Measurements from ENCODE around the gene SIRPG. TPM values are rescaled to one million over a fixed set of nuclear protein-coding genes. Genes with fewer than 3 reads are reported as not detected.

The SIRPG gene
- total RNA-seq, 1 experiment from 2014 or later, result not detected

GRCh38 chr20:1672728-1673127 lies 15.1 kb upstream of the SIRPG start:
- Histone ChIP-seq H3T11ph (ENCODE audit: low read length) (no peak overlapping the region), H2BK5ac (ENCODE audit: insufficient read length, low read length) (no peak overlapping the region), H2BK120ac (ENCODE audit: low read depth, low read length, poor library complexity, severe bottlenecking) (no peak overlapping the region), H3K4me2 (ENCODE audit: insufficient read depth, insufficient read length, low read length) (no peak overlapping the region), H2BK12ac (ENCODE audit: insufficient read length, low read depth, low read length) (no peak overlapping the region), H3K4ac (ENCODE audit: low read depth, low read length) (no peak overlapping the region), H3K18ac (ENCODE audit: insufficient read length, low read depth, low read length) (no peak overlapping the region), H2BK20ac (ENCODE audit: low read depth, low read length, poor library complexity, severe bottlenecking) (no peak overlapping the region), H3K23me2 (ENCODE audit: insufficient read length, low read depth, low read length, poor library complexity, severe bottlenecking) (no peaks in the 10 kb centered on the region), H3K56ac (ENCODE audit: insufficient read length, low read depth, low read length) (no peak overlapping the region), H3K23ac (ENCODE audit: insufficient read length, low read depth, low read length) (no peak overlapping the region), H3K27ac (ENCODE audit: insufficient read length, low read depth, low read length) (no peak overlapping the region), H4K8ac (replicated peaks; ENCODE audit: insufficient read length, low read depth, low read length) (no peak overlapping the region), H2AK5ac (ENCODE audit: insufficient read length, low read length) (no peak overlapping the region), H3K14ac (ENCODE audit: insufficient read depth, low read length) (no peak overlapping the region), H4K20me1 (ENCODE audit: control insufficient read depth, insufficient read depth, insufficient read length) (no peaks in the 10 kb centered on the region), H3K9ac (ENCODE audit: extremely low read depth, insufficient read length, low read length) (no peak overlapping the region), H3K79me1 (ENCODE audit: insufficient read depth, low read depth, low read length, poor library complexity, severe bottlenecking) (no peaks in the 10 kb centered on the region), H4K91ac (ENCODE audit: insufficient read length, low read depth, low read length) (no peak overlapping the region), H2BK15ac (ENCODE audit: low read depth, low read length) (no peak overlapping the region), H4K5ac (ENCODE audit: insufficient read length, low read depth, low read length) (no peak overlapping the region), H3K27me3 (ENCODE audit: insufficient read depth, low read length) (no peaks in the 10 kb centered on the region), H2AFZ (ENCODE audit: low read length) (no peak overlapping the region), H3K79me2 (ENCODE audit: insufficient read depth, low read length) (no peaks in the 10 kb centered on the region), H3K4me1 (ENCODE audit: insufficient read depth, low read length) (no peaks in the 10 kb centered on the region), H3K9me3 (ENCODE audit: control insufficient read depth, low read depth, low read length) (no peaks in the 10 kb centered on the region)
- H3K36me3 Mint-ChIP-seq (ENCODE audit: insufficient read depth in 1 of 3, low read depth in 3 of 3), result peaks cover 3 to 12% (median 6%) of the 10 kb centered on the region in 3 experiments; a peak in 5 of 7 replicates
- TF ChIP-seq, protein P1, sequence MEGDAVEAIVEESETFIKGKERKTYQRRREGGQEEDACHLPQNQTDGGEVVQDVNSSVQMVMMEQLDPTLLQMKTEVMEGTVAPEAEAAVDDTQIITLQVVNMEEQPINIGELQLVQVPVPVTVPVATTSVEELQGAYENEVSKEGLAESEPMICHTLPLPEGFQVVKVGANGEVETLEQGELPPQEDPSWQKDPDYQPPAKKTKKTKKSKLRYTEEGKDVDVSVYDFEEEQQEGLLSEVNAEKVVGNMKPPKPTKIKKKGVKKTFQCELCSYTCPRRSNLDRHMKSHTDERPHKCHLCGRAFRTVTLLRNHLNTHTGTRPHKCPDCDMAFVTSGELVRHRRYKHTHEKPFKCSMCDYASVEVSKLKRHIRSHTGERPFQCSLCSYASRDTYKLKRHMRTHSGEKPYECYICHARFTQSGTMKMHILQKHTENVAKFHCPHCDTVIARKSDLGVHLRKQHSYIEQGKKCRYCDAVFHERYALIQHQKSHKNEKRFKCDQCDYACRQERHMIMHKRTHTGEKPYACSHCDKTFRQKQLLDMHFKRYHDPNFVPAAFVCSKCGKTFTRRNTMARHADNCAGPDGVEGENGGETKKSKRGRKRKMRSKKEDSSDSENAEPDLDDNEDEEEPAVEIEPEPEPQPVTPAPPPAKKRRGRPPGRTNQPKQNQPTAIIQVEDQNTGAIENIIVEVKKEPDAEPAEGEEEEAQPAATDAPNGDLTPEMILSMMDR (conservative IDR thresholded peaks at IDR 0.05), result no peak
- peaks cover 9 to 15% of the 10 kb centered on the region in 2 experiments for H3K4me1 Mint-ChIP-seq
- peaks cover 20 to 24% of the 10 kb centered on the region in 2 experiments for H3K9me3 Mint-ChIP-seq
- no peak for DNase-seq
- H3K27me3 Mint-ChIP-seq (ENCODE audit: low read depth), result peaks cover 61% of the 10 kb centered on the region
- no peak overlapping the region for H3K4me3 Mint-ChIP-seq
- H3K27ac Mint-ChIP-seq, result no peak overlapping the region
- WGBS (ENCODE audit: extremely low coverage, insufficient read length, low lambda C conversion rate), result no CpG with 5 or more reads among the region's 3 CpGs

All from H9 (cell line).